Measurements from ENCODE around the gene NOP14.

DNA sequence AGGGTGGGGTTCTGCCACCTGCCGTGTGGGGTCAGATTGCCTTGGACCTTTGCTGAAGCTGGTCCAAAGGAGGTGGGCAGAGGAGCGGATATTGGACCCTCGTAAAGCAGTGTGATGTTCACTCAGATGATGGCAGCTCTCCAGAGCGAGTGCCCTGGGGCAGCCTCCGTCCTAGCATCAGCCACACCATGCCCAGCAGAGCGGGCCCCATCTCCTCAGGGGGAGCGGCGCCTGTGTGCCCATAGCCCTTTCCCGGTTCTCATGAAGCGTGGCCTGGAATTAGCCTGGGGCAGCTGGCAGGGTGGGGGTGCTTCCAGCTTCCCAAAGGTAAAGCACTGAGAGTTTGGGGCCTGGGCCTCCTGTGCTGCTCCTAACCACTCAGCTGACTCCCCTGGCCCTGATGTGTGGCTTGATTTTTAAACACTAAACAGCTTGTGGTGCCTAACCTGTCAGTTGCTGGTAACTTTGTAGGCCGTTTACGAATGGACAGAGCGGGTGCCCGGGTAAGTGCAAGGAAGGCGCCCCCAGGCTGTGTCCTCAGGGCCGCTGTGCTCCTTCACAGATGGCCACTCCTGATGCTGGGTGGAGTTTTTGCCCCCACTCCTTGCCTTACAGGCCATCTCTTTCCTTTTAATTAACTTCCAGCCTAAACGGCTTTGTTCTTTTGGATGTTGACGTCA, 36.0 kb downstream of the NOP14 start:
- no peak for TF ChIP-seq POLR2A (IDR thresholded peaks at IDR 0.05)
- TF ChIP-seq, protein P1, sequence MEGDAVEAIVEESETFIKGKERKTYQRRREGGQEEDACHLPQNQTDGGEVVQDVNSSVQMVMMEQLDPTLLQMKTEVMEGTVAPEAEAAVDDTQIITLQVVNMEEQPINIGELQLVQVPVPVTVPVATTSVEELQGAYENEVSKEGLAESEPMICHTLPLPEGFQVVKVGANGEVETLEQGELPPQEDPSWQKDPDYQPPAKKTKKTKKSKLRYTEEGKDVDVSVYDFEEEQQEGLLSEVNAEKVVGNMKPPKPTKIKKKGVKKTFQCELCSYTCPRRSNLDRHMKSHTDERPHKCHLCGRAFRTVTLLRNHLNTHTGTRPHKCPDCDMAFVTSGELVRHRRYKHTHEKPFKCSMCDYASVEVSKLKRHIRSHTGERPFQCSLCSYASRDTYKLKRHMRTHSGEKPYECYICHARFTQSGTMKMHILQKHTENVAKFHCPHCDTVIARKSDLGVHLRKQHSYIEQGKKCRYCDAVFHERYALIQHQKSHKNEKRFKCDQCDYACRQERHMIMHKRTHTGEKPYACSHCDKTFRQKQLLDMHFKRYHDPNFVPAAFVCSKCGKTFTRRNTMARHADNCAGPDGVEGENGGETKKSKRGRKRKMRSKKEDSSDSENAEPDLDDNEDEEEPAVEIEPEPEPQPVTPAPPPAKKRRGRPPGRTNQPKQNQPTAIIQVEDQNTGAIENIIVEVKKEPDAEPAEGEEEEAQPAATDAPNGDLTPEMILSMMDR (IDR thresholded peaks at IDR 0.05): no peak

Measured in heart left ventricle (tissue), 13 donors.